Measurements from ENCODE around the gene NFAT5.

DNA sequence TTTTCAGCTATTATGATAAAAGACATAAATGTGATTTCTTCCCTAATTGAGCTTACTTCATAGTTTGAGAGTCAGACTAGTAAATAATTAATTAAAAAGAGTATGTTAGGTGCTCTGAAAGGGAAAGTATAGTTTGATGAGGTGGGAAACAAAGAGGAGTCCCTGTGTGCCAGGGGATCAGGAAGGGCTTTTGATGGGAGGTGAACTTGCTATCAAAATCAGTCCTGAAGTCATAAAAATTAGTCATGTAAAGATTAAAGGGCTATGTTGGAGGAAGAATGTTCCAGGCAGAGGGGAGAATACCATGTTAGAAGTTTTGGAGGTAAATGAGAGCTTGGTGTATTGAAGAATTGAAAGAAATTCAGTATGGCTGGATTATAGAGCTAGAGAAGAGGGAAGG, 31.0 kb downstream of the NFAT5 start:
- no peak for TF ChIP-seq POLR2A (IDR thresholded peaks at IDR 0.05; ENCODE audit: low read depth, low read length)
- no peak for TF ChIP-seq POLR2AphosphoS5 (IDR thresholded peaks at IDR 0.05; ENCODE audit: low read depth, low read length)
